HL-60/S4 (cell line): ENCODE results near the gene KLHL36.
"Not testable (repeated sequence)": the region's sequence is repeated elsewhere in the genome, so short reads cannot be mapped to it uniquely, and the experiment has no call there.

Source experiments
- in situ Hi-C: fragments of 300-500 bp; cut with MboI; formaldehyde crosslinking; loops from 2 replicates; pipeline ENCODE4 v1.14.3; 2022; ENCODE audit warnings: low sequenced_read_pairs

The KLHL36 gene

GRCh38 chr16:84690088-84690819 lies 41.9 kb downstream of the KLHL36 start:
- in situ Hi-C loops: no loop called here

- in situ Hi-C loops: no loop called here
Observed at GRCh38 chr16:84692451-84693214, 44.3 kb downstream of the KLHL36 start.

GRCh38 chr16:84693869-84694268 lies 45.6 kb downstream of the KLHL36 start:
- in situ Hi-C loops: not testable (repeated sequence)

- in situ Hi-C loops: no loop called here
Observed at GRCh38 chr16:84694980-84695379, 46.7 kb downstream of the KLHL36 start.

GRCh38 chr16:84699147-84699711 lies 50.9 kb downstream of the KLHL36 start:
- in situ Hi-C loops: no loop called here

GRCh38 chr16:84699712-84700445 lies 51.6 kb downstream of the KLHL36 start, which contains the start of gene USP10:
Gene USP10, plus strand, starts transcription at chr16:84700000. Its CDS starts 91 bp downstream, at chr16:84700091.
- in situ Hi-C loops: no loop called here

- in situ Hi-C loops: no loop called here
Observed at GRCh38 chr16:84700446-84701300, 52.4 kb downstream of the KLHL36 start.

GRCh38 chr16:84703681-84704080 lies 55.4 kb downstream of the KLHL36 start:
- in situ Hi-C loops: no loop called here

GRCh38 chr16:84704253-84704652 lies 55.9 kb downstream of the KLHL36 start:
- in situ Hi-C loops: no loop called here

- in situ Hi-C loops: no loop called here
Observed at GRCh38 chr16:84706856-84707255, 58.5 kb downstream of the KLHL36 start.

GRCh38 chr16:84709609-84710008 lies 61.3 kb downstream of the KLHL36 start:
- in situ Hi-C loops: no loop called here

- in situ Hi-C loops: no loop called here
Observed at GRCh38 chr16:84710686-84711085, 62.4 kb downstream of the KLHL36 start.
